Nephron (organoid): Measurements from ENCODE around the gene RANBP17.
"Not testable (repeated sequence)": the region's sequence is repeated elsewhere in the genome, so short reads cannot be mapped to it uniquely, and the experiment has no call there.

Experiments used
- H3K27ac Mint-ChIP-seq, 3 experiments: 2 replicates each; pipeline ENCODE4 v1.8.0; 2020; ENCODE audit warnings: mixed read lengths in 3 of 3, mild to moderate bottlenecking in 2 of 3, moderate library complexity in 1 of 3
- H3K27me3 Mint-ChIP-seq: 2 replicates; pipeline ENCODE4 v1.8.0; 2021; ENCODE audit warnings: low read depth, mild to moderate bottlenecking, moderate library complexity, mixed read lengths
- H3K36me3 Mint-ChIP-seq: 2 replicates; pipeline ENCODE4 v1.8.0; 2020; ENCODE audit warnings: low read depth, mixed read lengths
- H3K4me1 Mint-ChIP-seq: 2 replicates; pipeline ENCODE4 v1.8.0; 2020; ENCODE audit warnings: mixed read lengths
- H3K4me3 Mint-ChIP-seq, 3 experiments: 2 replicates each; pipeline ENCODE4 v1.8.0; 2020; ENCODE audit warnings: mild to moderate bottlenecking in 3 of 3, mixed read lengths in 3 of 3, moderate library complexity in 2 of 3
- H3K9me3 Mint-ChIP-seq: 2 replicates; pipeline ENCODE4 v1.8.0; 2020; ENCODE audit warnings: mixed read lengths
- TF ChIP-seq, protein P1 (sequence below), 3 experiments: fragments of 200-600 bp; sonication (generic); IDR thresholded peaks; one replicate each; pipeline ENCODE4 v1.5.0; 2021; ENCODE audit warnings: antibody characterized with exemption in 3 of 3; ENCODE audit not compliant: unreplicated experiment in 3 of 3

The RANBP17 gene

DNA sequence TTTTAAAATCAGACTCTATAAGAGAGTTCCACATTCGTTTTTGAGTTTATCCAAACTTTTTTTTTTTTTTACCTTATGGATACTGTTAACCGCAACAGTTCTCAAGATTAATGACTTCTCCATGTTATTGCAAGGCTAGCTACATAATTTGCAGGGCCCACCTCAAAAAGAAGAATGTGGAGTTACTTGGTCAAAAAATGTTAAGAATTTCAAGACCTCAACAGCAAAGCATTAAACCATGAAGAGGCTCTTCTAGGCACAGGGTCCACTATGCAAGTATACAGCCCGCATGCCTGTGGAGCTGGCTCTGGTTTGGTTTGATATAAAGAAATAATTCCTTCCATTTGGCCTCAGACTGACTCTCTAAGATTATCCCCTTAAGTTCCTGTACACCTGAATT lies 313.9 kb downstream of the RANBP17 start:
- no peaks in the 10 kb centered on the region for H3K4me1 Mint-ChIP-seq
- TF ChIP-seq, protein P1, sequence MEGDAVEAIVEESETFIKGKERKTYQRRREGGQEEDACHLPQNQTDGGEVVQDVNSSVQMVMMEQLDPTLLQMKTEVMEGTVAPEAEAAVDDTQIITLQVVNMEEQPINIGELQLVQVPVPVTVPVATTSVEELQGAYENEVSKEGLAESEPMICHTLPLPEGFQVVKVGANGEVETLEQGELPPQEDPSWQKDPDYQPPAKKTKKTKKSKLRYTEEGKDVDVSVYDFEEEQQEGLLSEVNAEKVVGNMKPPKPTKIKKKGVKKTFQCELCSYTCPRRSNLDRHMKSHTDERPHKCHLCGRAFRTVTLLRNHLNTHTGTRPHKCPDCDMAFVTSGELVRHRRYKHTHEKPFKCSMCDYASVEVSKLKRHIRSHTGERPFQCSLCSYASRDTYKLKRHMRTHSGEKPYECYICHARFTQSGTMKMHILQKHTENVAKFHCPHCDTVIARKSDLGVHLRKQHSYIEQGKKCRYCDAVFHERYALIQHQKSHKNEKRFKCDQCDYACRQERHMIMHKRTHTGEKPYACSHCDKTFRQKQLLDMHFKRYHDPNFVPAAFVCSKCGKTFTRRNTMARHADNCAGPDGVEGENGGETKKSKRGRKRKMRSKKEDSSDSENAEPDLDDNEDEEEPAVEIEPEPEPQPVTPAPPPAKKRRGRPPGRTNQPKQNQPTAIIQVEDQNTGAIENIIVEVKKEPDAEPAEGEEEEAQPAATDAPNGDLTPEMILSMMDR (IDR thresholded peaks at IDR 0.05; ENCODE audit: unreplicated experiment in 3 of 3) = no peak

DNA sequence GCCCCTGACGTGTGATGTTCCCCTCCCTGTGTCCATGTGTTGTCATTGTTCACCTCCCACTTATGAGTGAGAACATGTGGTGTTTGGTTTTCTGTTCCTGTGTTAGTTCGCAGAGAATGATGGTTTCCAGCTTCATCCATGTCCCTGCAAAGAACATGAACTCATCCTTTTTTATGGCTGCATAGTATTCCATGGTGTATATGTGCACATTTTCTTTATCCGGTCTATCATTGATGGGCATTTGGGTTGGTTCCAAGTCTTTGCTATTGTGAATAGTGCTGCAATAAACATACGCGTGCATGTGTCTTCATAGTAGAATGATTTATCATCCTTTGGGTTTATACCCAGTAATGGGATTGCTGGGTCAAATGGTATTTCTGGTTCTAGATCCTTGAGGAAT lies 316.4 kb downstream of the RANBP17 start:
- H3K4me1 Mint-ChIP-seq, H3K27ac Mint-ChIP-seq, H3K9me3 Mint-ChIP-seq, H3K4me3 Mint-ChIP-seq, H3K27me3 Mint-ChIP-seq: not testable (repeated sequence)
- peaks cover 16% of the 10 kb centered on the region for H3K36me3 Mint-ChIP-seq

More for the DNA sequence above, 313.9 kb downstream of the RANBP17 start:
- no peak overlapping the region for H3K4me3 Mint-ChIP-seq
- no peaks in the 10 kb centered on the region for H3K27me3 Mint-ChIP-seq
- H3K9me3 Mint-ChIP-seq = no peaks in the 10 kb centered on the region
- no peak overlapping the region for H3K27ac Mint-ChIP-seq
- peaks cover 14% of the 10 kb centered on the region for H3K36me3 Mint-ChIP-seq

DNA sequence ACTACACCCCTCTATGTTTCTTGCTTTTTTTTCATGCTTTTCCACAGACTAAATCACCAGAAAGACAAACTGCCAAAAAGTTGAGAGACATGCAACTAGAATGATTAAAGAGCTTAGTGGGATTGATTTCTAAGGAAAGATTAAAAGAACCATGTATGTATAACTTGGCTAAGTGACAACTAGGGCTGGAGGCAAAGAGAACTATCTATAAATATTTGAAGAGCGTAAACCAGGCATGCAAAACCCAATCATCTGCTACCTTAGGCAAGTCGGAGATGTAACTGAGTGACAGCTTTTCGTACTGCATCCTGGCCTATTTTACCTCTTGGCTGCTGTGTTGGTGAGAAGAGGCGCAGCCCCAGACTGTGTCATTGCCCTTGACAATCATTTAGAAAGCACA lies 326.2 kb downstream of the RANBP17 start:
- Mint-ChIP-seq H3K9me3 (peaks cover 6% of the 10 kb centered on the region), H3K27ac (no peak overlapping the region), H3K4me1 (no peaks in the 10 kb centered on the region), H3K4me3 (no peak overlapping the region), H3K27me3 (no peaks in the 10 kb centered on the region), H3K36me3 (peaks cover 30% of the 10 kb centered on the region)
- TF ChIP-seq, protein P1 (IDR thresholded peaks at IDR 0.05; ENCODE audit: unreplicated experiment in 3 of 3) = no peak

DNA sequence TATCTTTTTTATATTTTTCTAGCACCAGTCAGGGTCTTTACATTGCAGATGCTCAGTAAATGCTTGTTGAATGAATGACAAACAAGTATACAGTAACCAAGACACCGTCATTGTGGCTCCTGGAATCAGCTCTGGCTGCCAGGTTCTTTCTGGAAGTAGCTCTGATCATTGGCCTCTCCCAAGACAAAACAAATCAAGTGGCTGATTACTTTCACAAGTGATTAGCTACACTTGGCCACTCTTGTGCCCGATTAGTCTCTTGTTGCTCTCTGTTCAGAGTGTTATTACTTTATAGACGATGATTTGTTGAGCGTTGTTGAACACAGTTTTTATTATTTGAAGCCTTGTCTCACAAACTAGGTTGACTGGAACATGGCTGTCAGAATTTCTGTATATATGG lies 327.6 kb downstream of the RANBP17 start:
- no peak overlapping the region for H3K4me3 Mint-ChIP-seq

DNA sequence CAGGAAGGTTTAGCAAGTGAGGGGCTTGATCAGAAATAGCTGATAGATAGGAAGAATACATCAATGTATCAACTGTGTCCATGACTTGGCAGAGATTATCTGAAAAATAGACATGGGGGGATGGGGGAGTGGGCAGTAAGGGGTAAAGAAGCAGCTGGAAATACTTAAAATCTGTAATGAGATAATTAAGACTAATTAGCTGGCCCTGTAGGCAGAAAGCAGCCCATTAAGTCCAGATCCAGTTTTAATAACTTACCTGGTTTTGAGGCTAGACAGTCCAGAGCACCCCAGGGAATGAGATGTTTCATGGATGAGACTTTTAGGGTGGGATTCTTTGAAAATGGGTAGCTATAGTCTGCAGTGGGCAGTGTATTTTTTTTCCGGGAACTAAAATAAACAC lies 330.3 kb downstream of the RANBP17 start:
- Mint-ChIP-seq H3K27me3 (no peaks in the 10 kb centered on the region), H3K4me1 (no peaks in the 10 kb centered on the region), H3K4me3 (no peak overlapping the region), H3K9me3 (no peaks in the 10 kb centered on the region), H3K27ac (no peak overlapping the region), H3K36me3 (no peaks in the 10 kb centered on the region)
- TF ChIP-seq, protein P1 (IDR thresholded peaks at IDR 0.05; ENCODE audit: unreplicated experiment in 3 of 3) = no peak

More for the DNA sequence above, 327.6 kb downstream of the RANBP17 start:
- Mint-ChIP-seq H3K27me3 (no peaks in the 10 kb centered on the region), H3K4me1 (no peaks in the 10 kb centered on the region), H3K27ac (no peak overlapping the region), H3K9me3 (peaks cover 3% of the 10 kb centered on the region), H3K36me3 (peaks cover 17% of the 10 kb centered on the region)
- TF ChIP-seq, protein P1 (IDR thresholded peaks at IDR 0.05; ENCODE audit: unreplicated experiment in 3 of 3) = no peak

DNA sequence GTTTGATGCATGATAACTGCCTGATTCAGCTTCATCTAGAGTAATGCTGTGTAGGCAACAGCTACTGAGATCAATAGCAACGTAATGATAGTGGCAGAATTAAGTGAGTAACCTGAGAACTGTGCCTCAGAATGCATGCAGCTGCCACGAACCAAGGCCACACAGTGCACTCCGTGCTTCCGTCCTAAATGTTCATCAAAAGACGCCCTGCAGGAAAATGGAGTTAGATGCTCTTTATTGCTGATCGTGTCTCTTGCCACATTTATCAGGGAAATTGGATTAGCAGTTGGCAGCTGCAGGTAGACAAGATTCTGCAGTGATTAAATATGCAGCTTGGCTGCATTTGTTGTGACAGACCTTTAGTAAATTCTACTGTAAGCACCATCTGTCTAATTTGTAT lies 339.5 kb downstream of the RANBP17 start:
- TF ChIP-seq, protein P1 (IDR thresholded peaks at IDR 0.05; ENCODE audit: unreplicated experiment in 3 of 3) = no peak
- Mint-ChIP-seq H3K4me1 (peaks cover 12% of the 10 kb centered on the region), H3K27me3 (no peaks in the 10 kb centered on the region), H3K27ac (no peak overlapping the region), H3K36me3 (no peaks in the 10 kb centered on the region), H3K9me3 (no peaks in the 10 kb centered on the region), H3K4me3 (no peak overlapping the region)
